Measurements from ENCODE around the gene LRIG1.

LRIG1 gene

DNA sequence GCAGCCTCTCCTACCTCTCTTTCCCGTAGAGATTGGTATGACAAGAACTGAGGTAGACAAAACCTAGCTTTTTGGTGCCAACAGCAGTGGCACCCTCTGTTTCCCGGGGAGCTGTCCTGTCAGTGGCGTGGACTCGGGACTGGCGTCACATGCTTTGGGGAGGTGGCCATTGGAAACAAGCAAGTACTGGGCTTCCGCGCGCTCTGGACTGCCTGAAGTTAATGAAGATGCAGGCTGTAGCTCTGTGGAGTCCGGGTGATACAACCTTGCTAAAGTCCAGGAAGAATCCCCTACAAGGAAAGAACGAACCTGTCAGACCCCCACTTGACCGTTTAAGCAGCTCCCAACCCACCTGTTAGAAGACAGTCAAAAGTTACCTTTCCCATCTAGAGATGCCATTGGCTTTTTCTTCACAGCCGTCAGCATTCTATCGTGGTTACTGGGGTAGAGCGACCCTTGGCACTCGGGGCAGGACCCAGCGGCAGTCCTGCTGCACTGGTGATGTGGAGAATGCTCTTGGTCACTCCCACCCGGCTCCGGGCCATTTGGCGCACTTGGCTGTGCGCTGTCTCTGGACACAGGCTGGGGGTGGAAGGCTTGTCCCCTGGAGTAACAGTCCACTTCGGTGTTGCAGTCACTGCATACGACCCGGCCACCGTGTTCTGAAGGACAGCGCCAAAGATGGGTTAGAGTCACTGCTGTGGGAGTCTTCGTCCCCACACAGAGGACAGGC lies 120.5 kb downstream of the LRIG1 start:
- no peak for DNase-seq

DNA sequence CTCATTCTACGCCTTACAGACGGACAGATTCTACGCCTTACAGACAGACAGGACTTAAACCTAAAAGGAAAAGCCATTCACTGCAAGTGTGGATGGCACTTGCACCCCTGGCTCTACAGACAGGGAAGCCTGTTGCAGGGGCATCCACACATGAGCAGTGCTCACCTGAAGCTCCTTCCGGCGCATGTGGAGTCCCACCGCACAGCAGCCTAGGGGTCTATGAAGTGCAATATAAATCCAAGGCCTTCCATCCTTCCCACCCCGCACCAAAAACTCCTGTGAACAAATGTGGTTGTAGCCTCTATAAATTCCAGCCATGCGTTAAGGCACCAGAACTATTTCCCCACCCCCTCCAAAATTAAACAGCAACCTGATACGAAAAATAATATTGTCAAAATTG lies 121.3 kb downstream of the LRIG1 start:
- no peak for DNase-seq

DNA sequence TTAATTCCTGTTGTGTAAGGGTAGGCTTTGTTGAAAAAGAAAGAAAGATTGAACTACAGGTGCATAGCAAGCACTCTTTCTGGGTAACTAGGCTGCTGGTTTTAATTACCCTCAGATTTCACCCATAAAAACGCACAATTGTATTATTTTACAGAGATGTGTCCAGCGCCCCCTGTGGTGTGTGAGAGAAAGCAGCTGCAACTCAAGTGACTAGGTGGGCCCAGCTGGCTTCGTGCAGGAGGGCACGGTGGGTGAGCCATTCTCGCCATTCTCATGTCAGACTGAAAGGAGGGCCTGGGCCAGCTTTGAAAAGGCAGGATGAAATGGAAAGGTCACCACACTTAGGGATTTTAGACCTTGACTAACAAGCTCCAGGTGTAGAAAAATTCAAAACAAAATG lies 122.6 kb downstream of the LRIG1 start:
- no peak for DNase-seq

DNA sequence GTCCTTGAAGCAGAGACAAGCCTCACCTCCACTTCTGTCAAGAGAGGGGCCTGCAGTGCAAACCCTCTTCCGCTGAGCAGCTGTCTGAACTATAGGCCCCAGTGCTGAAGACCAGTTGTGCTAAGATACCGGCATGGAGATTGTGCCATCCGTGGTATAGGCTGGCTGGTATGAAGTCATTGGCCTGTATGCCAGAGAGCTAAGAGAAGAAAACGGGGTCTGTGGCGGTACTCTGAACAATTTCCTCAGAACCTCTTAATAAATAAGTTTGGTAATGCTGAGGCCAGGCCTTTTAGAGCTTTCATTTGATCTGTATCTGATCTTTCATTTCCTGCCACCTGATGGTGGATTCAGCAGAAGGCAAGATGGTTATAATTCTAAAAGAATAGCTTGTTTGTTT lies 123.0 kb downstream of the LRIG1 start:
- no peak for DNase-seq

DNA sequence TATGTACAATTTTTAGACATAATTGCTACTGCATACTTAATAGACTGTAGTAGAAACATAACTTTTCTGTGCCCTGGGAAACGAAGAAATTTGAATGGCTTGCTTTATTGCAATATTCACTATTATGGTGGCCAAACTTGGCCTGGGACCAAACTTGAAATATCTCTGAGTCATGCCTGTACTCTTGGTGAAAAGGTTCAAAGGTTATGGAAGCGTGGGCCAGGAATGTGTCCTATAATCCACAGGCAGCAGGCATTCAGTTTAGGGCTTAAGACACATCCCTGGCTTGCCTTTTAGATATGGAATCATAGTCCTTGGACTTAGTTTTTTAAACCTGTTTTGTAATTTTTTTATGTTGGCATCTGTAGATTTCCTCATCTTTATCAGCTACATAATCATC lies 124.3 kb downstream of the LRIG1 start:
- DNase-seq: no peak

DNA sequence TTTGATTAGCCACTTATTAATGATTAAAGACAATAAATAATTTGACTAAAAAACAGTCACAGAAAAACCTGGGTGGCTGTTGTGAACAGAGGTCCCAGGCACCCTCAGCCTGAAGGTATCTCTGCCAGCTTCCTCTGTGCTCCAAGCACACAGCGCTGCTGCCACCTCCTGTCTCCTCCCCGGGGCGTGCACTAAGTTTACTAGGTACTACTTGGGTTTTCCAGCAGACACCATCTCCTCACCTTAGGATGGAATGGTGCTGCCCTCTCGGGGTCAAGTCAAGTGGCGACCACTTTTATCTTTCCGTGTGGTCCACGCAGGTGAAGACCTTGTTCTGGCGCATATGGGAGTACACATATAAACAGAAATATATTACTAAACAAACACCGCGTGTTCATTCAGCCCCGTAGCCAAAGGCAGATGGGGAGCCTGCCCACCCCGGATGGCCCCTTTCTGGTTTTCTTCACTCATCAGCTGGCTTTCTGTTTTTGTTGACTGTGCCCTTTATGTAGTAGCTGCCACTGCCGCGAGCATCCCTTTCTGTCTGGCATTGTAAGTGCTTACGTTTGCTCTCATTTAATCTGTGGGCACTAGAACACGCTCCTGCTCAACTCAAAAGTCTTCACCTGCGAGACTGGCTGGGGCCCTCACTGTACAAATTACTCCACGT lies 128.0 kb downstream of the LRIG1 start:
- DNase-seq: no peak

DNA sequence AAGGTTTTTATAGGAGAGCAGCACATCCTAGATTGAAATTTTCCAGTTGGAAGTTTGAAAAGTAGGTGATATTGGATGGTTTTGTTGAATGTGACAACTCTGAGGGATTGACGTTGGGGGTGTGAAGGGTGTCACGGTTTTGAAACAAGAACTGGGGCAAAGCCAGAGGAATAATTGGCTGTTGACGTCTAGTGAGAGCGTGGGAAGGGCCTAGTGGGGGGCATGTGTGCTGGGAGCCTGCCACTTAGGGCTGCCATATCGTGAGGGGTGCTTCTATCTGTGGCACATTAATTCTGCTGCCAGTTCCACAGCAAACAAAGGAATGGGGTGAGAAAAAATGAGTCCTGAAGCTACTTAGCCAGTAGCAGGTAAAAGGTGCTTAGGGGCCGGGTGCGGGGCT lies 129.4 kb downstream of the LRIG1 start:
- DNase-seq: no peak

DNA sequence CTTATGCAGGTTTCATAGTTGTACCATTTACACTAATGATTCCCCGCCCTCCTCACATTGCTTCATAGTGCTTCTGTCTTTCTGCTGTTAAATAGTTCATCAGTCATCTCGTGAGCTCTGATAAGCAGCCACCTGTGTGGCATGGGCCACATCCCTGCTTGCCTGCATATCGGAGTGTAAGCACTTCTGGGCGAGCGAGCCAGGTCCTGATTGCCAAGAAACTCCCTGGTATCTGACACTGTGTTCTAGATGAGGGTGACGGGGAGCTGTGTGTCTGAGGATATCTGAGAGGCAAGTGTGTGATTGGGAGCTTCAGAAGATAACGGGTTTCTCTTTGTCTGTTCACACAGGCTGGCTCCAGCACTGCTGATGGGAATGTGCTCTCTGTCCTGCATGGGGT lies 130.6 kb downstream of the LRIG1 start:
- no peak for DNase-seq

DNA sequence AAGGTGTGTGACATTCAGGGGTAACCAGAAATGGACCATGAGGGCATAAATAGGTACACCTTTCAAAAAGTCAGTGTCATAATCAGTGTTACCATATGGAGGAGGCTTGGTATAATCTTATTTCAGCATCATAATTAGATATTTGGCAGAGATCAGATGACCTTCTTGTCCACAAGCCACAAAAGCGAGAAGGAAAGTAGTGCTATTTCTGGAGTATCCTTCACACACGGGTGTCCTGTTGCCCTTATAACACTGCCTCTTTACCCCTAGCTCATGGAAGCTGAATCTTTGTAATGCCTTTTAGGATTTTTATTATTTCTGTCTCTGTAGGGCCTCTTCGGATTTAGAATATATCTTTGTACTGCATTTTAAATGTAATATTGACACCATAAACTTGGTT lies 132.8 kb downstream of the LRIG1 start:
- DNase-seq: no peak

DNA sequence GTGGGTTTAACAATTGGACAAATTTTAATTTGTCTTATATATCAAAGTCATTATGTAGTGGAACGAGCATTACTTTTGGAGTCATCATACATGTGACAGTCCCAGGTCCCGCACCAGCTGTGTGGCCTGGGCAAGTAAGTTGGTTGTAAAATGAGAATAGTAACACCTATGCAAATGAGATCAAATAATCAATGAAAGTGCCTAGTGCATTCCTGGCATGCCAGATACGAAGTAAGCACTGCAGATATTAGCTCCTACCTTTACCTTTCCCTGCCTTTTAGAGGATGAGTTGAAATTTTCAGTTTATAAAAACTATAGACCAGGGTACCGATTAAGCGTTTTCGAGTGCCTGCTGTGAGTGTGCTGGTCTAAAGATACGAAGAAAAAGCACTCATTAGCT lies 134.1 kb downstream of the LRIG1 start:
- no peak for DNase-seq

DNA sequence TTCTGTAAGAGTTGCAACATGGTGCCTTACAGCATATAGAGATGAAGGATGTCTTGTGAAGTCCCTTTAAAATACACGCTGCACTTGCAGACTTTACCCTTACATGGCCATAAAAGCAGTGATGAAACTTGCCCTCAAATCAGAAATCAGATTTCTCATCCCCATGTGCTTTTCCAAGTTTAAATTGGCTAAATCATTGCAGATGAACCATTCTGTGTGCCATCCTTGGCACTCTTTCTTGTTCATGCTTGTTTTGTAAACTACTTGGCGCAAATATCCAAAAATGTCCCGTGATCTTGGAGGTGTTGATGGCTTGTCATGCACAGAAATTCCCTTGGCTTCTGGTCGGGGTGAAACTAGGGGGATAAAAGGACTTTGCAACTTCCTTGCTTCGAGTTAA lies 135.7 kb downstream of the LRIG1 start:
- no peak for DNase-seq

DNA sequence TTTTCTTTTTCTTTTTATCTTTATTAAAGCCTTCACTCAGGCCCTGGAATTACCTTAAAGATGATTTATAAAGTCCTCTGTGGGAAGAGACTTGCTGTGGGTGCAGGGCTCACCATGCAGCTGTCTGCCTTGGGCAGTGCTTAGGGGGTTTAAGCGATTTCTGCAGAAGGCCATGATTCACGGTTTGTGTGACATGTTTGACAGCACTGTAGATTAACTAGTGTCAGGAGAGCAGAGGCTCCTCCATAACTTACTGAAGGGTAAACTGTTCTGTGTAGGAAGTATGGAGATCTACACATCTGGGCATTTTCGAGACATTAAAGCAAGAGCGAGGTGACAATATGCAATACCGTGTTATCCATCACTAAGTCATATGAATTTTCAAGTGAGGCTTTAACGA lies 137.7 kb downstream of the LRIG1 start:
- DNase-seq: no peak

DNA sequence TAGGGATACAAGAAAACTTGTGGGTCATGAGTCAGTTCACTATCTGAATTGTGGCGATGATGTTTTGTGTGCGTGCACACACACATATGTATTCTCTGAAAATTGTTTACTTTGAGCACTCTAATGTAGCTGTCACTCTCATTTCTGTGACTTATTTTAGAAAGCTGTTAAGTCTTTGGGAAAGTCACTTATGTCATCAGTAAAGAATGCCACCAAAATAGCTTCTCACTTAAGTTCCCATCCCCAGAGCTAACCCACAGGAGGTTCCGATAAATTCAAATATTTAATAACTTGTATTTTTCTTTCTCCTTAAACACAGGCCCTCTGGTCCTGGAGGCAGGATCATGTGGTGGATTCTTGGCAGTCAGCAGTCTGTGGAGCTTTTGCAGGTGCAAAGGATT lies 138.3 kb downstream of the LRIG1 start:
- DNase-seq: no peak

DNA sequence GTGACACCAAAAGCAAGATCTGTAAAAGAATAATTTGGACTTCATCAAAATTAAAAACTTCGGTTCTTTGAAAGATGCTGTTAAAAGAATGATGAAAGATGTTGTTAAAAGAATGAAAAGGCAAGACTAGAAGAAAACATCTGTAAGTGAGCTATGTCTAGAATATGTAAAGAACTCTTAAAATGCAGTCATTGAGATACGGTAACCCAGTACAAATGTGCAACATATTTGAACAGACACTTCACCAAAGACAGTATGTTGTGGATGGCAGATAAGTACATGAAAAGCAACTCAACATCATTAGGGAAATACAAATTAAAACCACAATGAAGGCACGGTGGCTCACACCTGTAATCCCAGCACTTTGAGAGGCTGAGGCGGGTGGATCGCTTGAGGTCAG lies 139.5 kb downstream of the LRIG1 start:
- no peak for DNase-seq

DNA sequence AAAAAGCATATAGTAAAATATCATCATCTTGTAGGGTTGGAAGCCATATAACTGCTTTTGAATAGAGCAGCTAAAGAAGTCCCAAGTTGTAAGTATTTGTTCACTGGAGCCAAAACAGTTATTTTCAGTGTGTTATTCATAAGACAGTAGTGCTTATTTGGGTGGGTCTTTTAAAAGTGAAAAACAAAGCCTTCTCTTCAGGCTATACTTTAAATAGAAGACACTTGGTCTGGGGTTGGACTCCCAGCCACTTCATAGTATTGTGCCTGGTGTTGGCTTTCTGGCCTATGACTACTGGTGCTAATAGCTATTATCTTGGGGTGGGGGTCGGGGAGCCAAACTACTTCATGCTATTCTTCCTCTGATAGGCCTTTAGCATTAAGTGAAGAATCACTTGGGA lies 144.8 kb downstream of the LRIG1 start:
- no peak for DNase-seq

DNA sequence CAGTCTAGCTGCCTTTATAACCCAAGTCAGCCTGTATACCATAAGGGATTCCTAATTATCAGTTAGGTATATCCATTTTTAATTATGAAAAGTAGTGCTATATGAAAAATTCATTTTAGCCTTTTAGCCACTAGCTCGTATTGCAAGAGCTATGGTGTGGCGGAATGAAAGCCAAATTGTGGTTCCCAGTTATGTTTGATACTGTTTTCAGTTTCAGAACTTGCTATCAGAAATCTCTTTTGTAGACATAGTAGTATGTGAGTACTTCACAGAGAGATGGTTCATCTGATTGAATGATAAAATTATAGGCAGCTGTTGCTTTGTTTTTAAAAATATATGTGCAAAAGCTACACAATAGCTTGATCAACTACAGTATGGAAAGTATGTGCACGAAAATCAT lies 145.4 kb downstream of the LRIG1 start:
- no peak for DNase-seq

DNA sequence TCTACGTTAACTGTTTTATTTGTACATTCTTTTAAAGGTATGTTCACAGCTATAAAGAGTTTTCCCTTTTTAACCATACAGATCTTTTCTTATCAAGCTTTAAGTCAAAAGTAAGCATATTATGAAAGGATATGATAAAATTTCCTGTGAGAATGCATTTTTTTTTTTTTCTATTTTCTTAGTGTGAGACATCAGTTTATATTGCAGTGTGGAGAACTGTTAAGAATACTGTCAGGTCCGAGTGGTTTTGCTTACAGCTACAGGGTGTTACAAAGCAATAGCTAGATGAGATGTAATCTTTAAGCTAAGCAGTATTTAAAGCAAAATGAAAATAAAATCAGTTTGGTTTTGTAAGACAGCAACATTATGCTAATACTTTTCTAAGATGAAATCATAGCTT lies 146.8 kb downstream of the LRIG1 start:
- DNase-seq: no peak

DNA sequence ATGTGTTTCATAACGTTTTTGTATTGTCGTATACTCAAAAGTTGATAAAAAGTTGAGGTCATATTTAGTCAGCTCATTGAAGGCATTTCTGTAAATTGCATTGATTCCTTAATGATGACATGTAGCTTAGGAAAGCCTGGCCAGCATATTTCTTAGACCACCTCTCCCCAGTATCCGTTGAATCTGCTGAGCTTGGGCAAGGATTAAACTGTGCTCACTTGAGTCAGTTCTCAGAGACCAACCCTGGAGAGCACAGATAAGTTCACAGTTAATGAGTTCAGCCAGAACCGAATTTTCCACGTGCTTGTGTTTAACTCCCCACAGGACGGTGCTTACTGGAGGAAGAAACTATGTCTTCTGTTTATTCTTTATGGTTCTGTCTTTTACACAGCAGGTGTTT lies 147.3 kb downstream of the LRIG1 start:
- DNase-seq: no peak

DNA sequence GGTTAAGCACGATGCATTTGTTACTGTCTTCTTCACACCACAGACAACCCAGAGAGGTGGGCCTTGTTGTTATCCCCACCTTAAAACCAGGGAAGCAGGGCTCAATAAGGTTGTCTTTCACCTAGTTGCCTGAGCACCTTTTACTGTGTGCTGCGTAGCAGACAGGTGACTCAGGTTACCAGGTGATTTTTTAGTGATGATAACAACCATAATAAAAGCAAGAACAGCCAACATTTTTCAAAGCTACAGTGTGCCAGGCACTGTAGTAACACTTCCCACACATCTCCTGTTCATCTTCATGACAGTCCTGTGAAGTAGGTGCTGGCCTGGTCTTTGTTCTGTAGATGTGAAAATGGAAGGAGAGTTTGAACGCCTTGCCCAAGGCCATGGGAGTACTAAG lies 147.8 kb downstream of the LRIG1 start:
- DNase-seq: no peak

DNA sequence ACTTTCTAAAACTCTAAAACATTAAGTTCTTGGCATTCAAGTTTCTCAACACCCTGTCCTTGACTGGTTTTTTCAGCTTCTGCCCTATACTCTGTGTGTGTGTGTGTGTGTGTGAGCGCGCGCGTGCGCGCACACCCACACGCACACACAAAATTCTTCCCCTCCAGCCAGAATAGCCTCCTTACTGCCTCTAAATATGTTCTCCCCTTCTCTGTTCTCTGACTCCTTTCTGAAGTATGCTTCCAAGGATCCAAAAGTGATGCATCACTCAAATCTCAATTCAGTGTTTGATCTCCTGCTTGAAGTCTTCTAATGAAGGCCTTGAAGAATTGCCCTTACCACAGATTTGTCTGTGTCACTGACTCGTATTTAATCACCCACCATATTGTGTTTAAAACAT lies 150.2 kb downstream of the LRIG1 start:
- no peak for DNase-seq

DNA sequence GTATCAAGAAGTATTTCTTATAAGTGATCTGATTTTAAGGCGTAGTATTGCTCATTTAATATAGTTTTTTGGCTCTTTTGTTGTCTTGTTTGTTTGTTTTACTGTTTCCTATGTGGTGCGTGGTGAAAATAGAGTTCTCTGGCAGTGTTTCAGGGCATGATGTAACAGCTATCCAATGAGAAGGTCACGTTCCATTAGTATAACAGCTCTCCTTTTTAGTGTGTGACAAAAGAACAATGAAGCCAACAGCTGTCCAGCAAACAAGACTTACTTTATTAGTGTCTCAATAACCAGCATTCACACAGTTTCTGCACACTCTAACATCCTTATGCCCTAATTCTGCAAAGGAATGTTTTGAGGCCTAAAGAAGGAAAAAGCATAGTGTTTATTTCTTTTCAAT lies 152.1 kb downstream of the LRIG1 start:
- no peak for DNase-seq

DNA sequence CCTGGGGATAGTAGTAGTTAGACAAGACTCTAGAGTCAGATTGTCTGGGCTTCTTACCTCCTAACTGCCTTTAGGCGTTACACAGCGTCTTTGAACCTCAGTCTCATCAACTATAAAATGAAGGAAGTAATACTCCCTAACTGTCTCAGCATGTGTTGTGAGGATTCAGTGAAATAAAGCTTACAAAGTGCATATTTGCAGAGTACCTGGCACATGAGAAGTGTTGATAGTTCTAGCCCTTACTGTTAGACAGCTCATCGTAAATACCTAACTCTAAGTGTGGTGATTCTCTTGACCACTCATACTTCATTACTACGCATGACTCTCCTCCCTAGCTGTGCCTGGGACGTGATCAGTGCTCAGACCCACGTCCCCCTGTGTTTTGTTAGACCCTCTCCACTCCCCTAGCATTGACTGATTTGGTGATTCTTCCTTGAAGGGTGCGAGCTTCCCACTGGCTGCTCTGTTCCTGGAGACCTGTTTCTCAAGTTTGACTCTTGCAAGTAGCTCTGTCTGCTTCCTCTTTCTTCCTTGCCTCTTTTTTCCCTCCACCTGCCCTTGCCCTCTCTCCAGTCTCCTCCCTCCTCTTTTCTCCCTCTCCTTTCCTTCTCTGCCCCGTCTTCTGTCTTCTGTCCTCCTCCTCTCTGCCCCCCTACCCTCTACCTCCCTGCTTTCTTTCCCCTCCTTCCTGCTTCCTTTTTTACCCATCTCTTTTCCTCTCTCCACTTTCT lies 155.8 kb downstream of the LRIG1 start:
- DNase-seq: no peak

DNA sequence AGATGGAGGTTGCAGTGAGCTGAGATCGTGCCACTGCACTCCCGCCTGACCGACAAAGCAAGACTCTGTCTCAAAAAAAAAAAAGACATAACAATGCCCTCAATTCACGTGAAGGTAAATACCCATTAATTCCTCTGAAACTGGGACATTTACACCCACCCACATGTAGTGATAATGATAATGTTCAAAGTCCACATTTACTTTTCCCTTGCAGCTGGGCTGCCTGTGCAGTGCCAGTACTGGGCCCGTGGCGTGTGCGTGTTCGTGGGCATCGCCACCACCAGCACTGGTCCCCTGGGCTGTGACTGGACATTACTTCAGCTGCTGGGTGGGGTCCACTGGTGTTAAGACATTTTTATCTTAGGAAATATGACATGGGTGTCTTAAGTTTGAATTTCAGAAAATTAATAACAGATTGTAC lies 156.4 kb downstream of the LRIG1 start:
- no peak for DNase-seq

DNA sequence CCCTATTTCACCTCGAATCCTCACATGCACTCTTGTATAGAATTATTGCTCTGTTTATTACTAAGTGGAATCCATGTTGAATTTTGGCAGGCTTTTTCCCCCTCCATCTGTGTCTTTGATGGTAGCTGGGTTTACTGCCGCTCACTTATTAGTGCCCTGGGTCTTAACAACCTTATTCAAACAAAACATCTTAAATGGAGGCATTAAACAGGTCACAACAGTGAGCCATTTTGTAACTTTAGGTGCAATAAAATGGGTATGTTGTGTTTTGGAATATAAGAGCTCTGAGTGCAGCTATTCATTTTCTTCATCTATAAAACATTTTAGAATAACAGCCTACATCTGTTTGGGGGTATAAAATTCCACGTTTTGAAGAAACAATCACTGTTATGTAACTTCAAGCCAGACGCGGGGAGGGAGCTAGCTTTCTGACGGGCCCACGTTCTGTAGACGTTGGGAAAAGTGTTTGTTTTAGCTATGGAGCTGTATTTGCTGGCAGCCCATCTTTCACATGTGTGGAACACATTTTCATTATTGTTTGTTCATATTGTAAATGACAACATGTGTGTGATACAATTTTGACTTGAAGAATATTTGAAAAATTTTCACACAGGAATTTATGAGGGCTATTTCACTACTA lies 158.0 kb downstream of the LRIG1 start:
- DNase-seq: no peak

All from NK-92 treated with Interleukin-12 subunit alpha and Interleukin-12 subunit beta, amount 100 ng/mL, for 24 hours (cell line).